H1 (cell line): Measurements from ENCODE around the gene MAML1. TPM values are rescaled to one million over a fixed set of nuclear protein-coding genes. Genes with fewer than 3 reads are reported as not detected.

Experiments used
- CTCF ChIA-PET: fragments of 300-600 bp; sonication (Branson Sonifier 250); formaldehyde crosslinking; loops from one replicate; lab custom pipeline; 2021; ENCODE audit not compliant: partially characterized antibody; lab: Charles Lee
- POLR2A ChIA-PET: fragments of 300-600 bp; sonication (Branson Sonifier 250); formaldehyde crosslinking; loops from one replicate; lab custom pipeline; 2021; ENCODE audit warnings: inconsistent platforms; ENCODE audit not compliant: partially characterized antibody; lab: Charles Lee
- DNase-seq, 2 experiments: peaks; one replicate each; pipeline versions ENCODE4 v3.0.0 to v3.0.0-alpha.2; 2010 to 2022; ENCODE audit warnings: low spot score in 2 of 2, low read depth in 1 of 2, mixed read lengths in 1 of 2
- FAIRE-seq: peaks from 2 replicates; lab custom pipeline; 2011; peaks lifted over from hg19 to GRCh38; lab: Jason Lieb, UNC
- H2AFZ ChIP-seq: 2 replicates; pipeline ENCODE4 v1.8.1; 2012; ENCODE audit warnings: low read length, inconsistent platforms
- H2AK5ac ChIP-seq: 2 replicates; pipeline ENCODE4 v1.6.1; 2013; ENCODE audit warnings: low read depth, low read length
- H2BK120ac ChIP-seq: replicated peaks from 2 replicates; pipeline ENCODE3; 2013; ENCODE audit warnings: low read depth, low read length, inconsistent platforms
- H2BK12ac ChIP-seq: 2 replicates; pipeline ENCODE4 v1.6.1; 2013; ENCODE audit warnings: low read depth, low read length
- H2BK15ac ChIP-seq: 2 replicates; pipeline ENCODE4 v1.6.1; 2013; ENCODE audit warnings: low read length
- H2BK20ac ChIP-seq: 2 replicates; pipeline ENCODE4 v1.6.1; 2013; ENCODE audit warnings: low read length
- H2BK5ac ChIP-seq: 2 replicates; pipeline ENCODE4 v1.6.1; 2013; ENCODE audit warnings: low read depth, low read length
- H3K14ac ChIP-seq: 2 replicates; pipeline ENCODE4 v1.6.1; 2013; ENCODE audit warnings: inconsistent platforms; ENCODE audit not compliant: insufficient read length
- H3K18ac ChIP-seq: 2 replicates; pipeline ENCODE4 v1.6.1; 2013; ENCODE audit warnings: low read length; ENCODE audit errors: extremely low read depth
- H3K23ac ChIP-seq: 2 replicates; pipeline ENCODE4 v1.6.1; 2013; ENCODE audit warnings: inconsistent platforms; ENCODE audit not compliant: insufficient read length
- H3K23me2 ChIP-seq: 2 replicates; pipeline ENCODE4 v1.6.1; 2013; ENCODE audit warnings: low read depth, low read length
- H3K27ac ChIP-seq: 2 replicates; pipeline ENCODE4 v1.6.1; 2011; ENCODE audit warnings: low read depth, low read length, inconsistent platforms
- H3K27me3 ChIP-seq, 4 experiments: replicated peaks in 1 of 4; 1 replicate in 1 of 4; 2 replicates in 3 of 4; pipeline versions ENCODE4 v1.6.1 to v1.8.1; 2011 to 2013; ENCODE audit warnings: low read length in 3 of 4, mild to moderate bottlenecking in 3 of 4, inconsistent platforms in 2 of 4, mixed read lengths in 2 of 4, moderate library complexity in 1 of 4; ENCODE audit not compliant: control insufficient read depth in 3 of 4, insufficient read depth in 3 of 4; ENCODE audit errors: extremely low read depth in 1 of 4
- H3K36me3 ChIP-seq, 4 experiments: 2 replicates each; pipeline versions ENCODE4 v1.6.1 to v1.8.1; 2011 to 2013; ENCODE audit warnings: mild to moderate bottlenecking in 4 of 4, low read length in 3 of 4, moderate library complexity in 2 of 4, control low read depth in 1 of 4, inconsistent platforms in 1 of 4; ENCODE audit not compliant: insufficient read depth in 4 of 4, control insufficient read depth in 2 of 4
- H3K4ac ChIP-seq: replicated peaks from 2 replicates; pipeline ENCODE3; 2013; ENCODE audit warnings: low read length, low read depth, mixed read lengths, inconsistent platforms; ENCODE audit not compliant: insufficient read length
- H3K4me1 ChIP-seq, 4 experiments: replicated peaks in 1 of 4; 1 replicate in 1 of 4; 2 replicates in 3 of 4; pipeline versions ENCODE4 v1.6.1 to v1.8.1; 2011 to 2013; ENCODE audit warnings: low read length in 3 of 4, inconsistent platforms in 2 of 4, mixed read lengths in 1 of 4; ENCODE audit not compliant: insufficient read depth in 4 of 4, control insufficient read depth in 3 of 4
- H3K4me2 ChIP-seq, 2 experiments: 2 replicates each; pipeline versions ENCODE4 v1.6.1 to v1.8.1; 2011 to 2013; ENCODE audit warnings: low read depth in 2 of 2, low read length in 2 of 2, control low read depth in 1 of 2, inconsistent platforms in 1 of 2, mild to moderate bottlenecking in 1 of 2; ENCODE audit not compliant: insufficient read depth in 1 of 2
- H3K4me3 ChIP-seq, 4 experiments: fragments of 200-600, 300-600 bp in 1 of 4; sonication (generic), shearing (Covaris generic), sonication (Bioruptor Twin) in 1 of 4; 2 replicates each; pipeline versions ENCODE4 v1.5.1 to v1.8.1; 2011 to 2016; ENCODE audit warnings: low read length in 4 of 4, low read depth in 3 of 4, control low read depth in 2 of 4, inconsistent platforms in 2 of 4, mild to moderate bottlenecking in 2 of 4, mixed read lengths in 1 of 4, moderate library complexity in 1 of 4; ENCODE audit not compliant: insufficient read depth in 2 of 4; ENCODE audit errors: extremely low read depth in 1 of 4
- H3K56ac ChIP-seq: replicated peaks from 2 replicates; pipeline ENCODE3; 2013; ENCODE audit warnings: low read depth, mild to moderate bottlenecking, mixed read lengths, low read length, inconsistent platforms; ENCODE audit not compliant: insufficient read length
- H3K79me1 ChIP-seq: 2 replicates; pipeline ENCODE4 v1.6.1; 2013; ENCODE audit warnings: low read depth, low read length, control low read depth
- H3K79me2 ChIP-seq, 2 experiments: 2 replicates each; pipeline versions ENCODE4 v1.6.1 to v1.8.1; 2012 to 2013; ENCODE audit warnings: low read length in 2 of 2, mild to moderate bottlenecking in 2 of 2, inconsistent platforms in 1 of 2; ENCODE audit not compliant: insufficient read depth in 2 of 2, control insufficient read depth in 1 of 2
- H3K9ac ChIP-seq, 4 experiments: replicated peaks in 1 of 4; 1 replicate in 1 of 4; 2 replicates in 3 of 4; pipeline versions ENCODE4 v1.6.1 to v1.8.1; 2011 to 2013; ENCODE audit warnings: low read depth in 3 of 4, low read length in 3 of 4, control low read depth in 2 of 4, mild to moderate bottlenecking in 2 of 4, moderate library complexity in 2 of 4, inconsistent platforms in 1 of 4; ENCODE audit errors: extremely low read depth in 1 of 4
- H3K9me3 ChIP-seq, 2 experiments: 2 replicates each; pipeline versions ENCODE4 v1.6.1 to v1.8.1; 2012 to 2013; ENCODE audit warnings: mild to moderate bottlenecking in 2 of 2, moderate library complexity in 2 of 2, control low read depth in 1 of 2, inconsistent platforms in 1 of 2, low read depth in 1 of 2, low read length in 1 of 2, mixed read lengths in 1 of 2; ENCODE audit not compliant: insufficient read depth in 2 of 2
- H4K20me1 ChIP-seq, 2 experiments: replicated peaks in 1 of 2; 2 replicates each; pipeline versions ENCODE3 to v1.8.1; 2011 to 2013; ENCODE audit warnings: inconsistent platforms in 2 of 2, low read length in 2 of 2, mild to moderate bottlenecking in 1 of 2; ENCODE audit not compliant: insufficient read depth in 2 of 2, control insufficient read depth in 1 of 2
- H4K5ac ChIP-seq: 2 replicates; pipeline ENCODE4 v1.6.1; 2013; ENCODE audit warnings: low read length, low read depth, mixed read lengths, inconsistent platforms; ENCODE audit not compliant: insufficient read length
- H4K8ac ChIP-seq: 2 replicates; pipeline ENCODE4 v1.8.0; 2013; ENCODE audit warnings: mild to moderate bottlenecking, moderate library complexity, low read length, inconsistent platforms; ENCODE audit not compliant: insufficient read depth; ENCODE audit errors: extremely low read depth
- H4K91ac ChIP-seq: replicated peaks from 2 replicates; pipeline ENCODE3; 2013; ENCODE audit warnings: low read length, mixed read lengths, inconsistent platforms; ENCODE audit not compliant: insufficient read length
- E2F6 ChIP-seq: IDR thresholded peaks from 2 replicates; pipeline ENCODE4 v1.6.1; 2012; ENCODE audit warnings: inconsistent platforms
- WGBS, 2 experiments: shearing (Covaris generic) in 1 of 2; methylation state at CpG; one replicate each; pipeline versions ENCODE4 v1.1.6 to v1.1.7; 2013 to 2015; ENCODE audit warnings: low lambda C conversion rate in 2 of 2, mixed read lengths in 2 of 2, inconsistent platforms in 1 of 2, low coverage in 1 of 2, missing lambda C conversion rate in 1 of 2; ENCODE audit not compliant: insufficient replicate concordance in 2 of 2, insufficient coverage in 1 of 2, insufficient read length in 1 of 2; ENCODE audit errors: extremely low coverage in 1 of 2, missing lambda C conversion rate in 1 of 2; 5-methylcytosine and 5-hydroxymethylcytosine counted together
- polyA plus RNA-seq, 7 experiments: library from polyadenylated mRNA; depleted of rRNA in 3 of 7; stranded (reverse) in 5 of 7; unstranded in 2 of 7; fragments of >200 nt in 5 of 7; fragments of 200-250 nt in 2 of 7; gene quantifications; 1 replicate in 5 of 7; 2 replicates in 1 of 7; 4 replicates in 1 of 7; pipeline versions ENCODE4 v1.2.1 to v1.2.3, GENCODE V29; 2011 to 2013; ENCODE audit warnings: missing spikeins in 2 of 7, mixed read lengths in 2 of 7
- total RNA-seq: library from RNA; stranded (reverse); fragmentation: NEBNext Ultra II Directional; extraction: Animal tissue kit (Norgen Biotek cat#: 25700); gene quantifications from 2 replicates; pipeline ENCODE4 v1.2.1, GENCODE V29; 2021

Gene MAML1
- total and polyA plus RNA-seq, 2 of the 8 experiments (the other 6 are each of a cell fraction or from before 2014, with no cell fraction given): 17.1 to 41.9 TPM

- 88% methylated on average over 3 of the region's 3 CpGs; no CpG with 5 or more reads in 1 of the 2 experiments for WGBS, 2 experiments
- Histone ChIP-seq H2BK5ac (no peak overlapping the region), H4K8ac (no peak overlapping the region), H3K23me2 (peaks cover 4% of the 10 kb centered on the region; the same call in 1 of the 2 replicates), H3K36me3 (peaks cover 27 to 55% (median 38%) of the 10 kb centered on the region in 4 experiments), H3K4ac (no peak overlapping the region), H3K79me2 (peaks cover 12 to 24% of the 10 kb centered on the region in 2 experiments), H3K79me1 (peaks cover 2% of the 10 kb centered on the region), H4K91ac (no peak overlapping the region), H3K56ac (no peak overlapping the region), H4K5ac (no peak overlapping the region), H2AFZ (no peak overlapping the region), H3K14ac (no peak overlapping the region), H2BK15ac (no peak overlapping the region), H3K23ac (no peak overlapping the region), H3K4me1 (peaks cover 0 to 3% (median 3%) of the 10 kb centered on the region in 4 experiments; a peak in 3 of 7 replicates), H3K9me3 (no peaks in the 10 kb centered on the region), H2BK120ac (no peak overlapping the region), H3K27me3 (no peaks in the 10 kb centered on the region), H2BK12ac (no peak overlapping the region), H3K9ac (no peak overlapping the region), H3K27ac (no peak overlapping the region), H3K18ac (no peak overlapping the region), H4K20me1 (peaks cover 7 to 11% of the 10 kb centered on the region in 2 experiments), H3K4me2 (no peak overlapping the region), H2BK20ac (no peak overlapping the region), H2AK5ac (no peak overlapping the region), H3K4me3 (no peak overlapping the region)
- no peak for TF ChIP-seq E2F6
- POLR2A ChIA-PET: interaction anchor here (0.9 to 7.4 kb wide), 5 partner anchors 9 to 122 kb away, joined by 3 to 60 read pairs (median 7); no protein-coding TSS in a partner anchor
- CTCF ChIA-PET: interaction anchor here (0.7 to 1.3 kb wide), 3 partner anchors 33 to 61 kb away, joined by 3 to 4 read pairs (median 4); no protein-coding TSS in a partner anchor
- FAIRE-seq: no peak
- no peak for DNase-seq
These were observed 2.3 kb upstream of the MAML1 start for GRCh38 chr5:179730356-179730755.
